ENCODE measurements around the gene ZNF714. TPM values are rescaled to one million over a fixed set of nuclear protein-coding genes. Genes with fewer than 3 reads are reported as not detected.
A peak's percentile ranks its signal among the peaks of the same experiment; 100 is the strongest.

ZNF714 gene
- total RNA-seq, 1 donor: 5.1 TPM

DNA sequence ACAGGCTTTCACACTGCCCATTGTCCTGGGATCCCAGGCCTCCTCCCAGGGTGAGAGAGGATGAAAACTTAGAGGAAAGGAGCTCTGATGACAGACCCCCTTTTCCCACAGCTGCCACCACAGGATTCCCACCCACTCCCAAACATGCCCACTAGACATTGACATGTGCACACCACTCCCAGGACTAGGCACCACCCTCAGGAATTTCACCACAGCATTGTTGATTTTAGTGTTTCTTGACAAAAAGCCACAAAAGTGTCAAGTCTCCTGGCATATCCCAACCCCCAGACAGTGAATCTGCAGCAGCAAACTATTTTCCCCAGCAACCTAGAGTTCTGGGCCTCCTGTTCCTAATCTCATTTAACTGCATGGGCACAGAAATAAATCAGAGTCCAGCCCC is 10.1 kb downstream of the ZNF714 start:
- peaks cover 3% of the 10 kb centered on the region for H3K36me3 ChIP-seq (ENCODE audit: insufficient read depth, low read length)
- H3K4me3 ChIP-seq (ENCODE audit: insufficient read depth, low read length): no peak overlapping the region
- H3K27ac ChIP-seq (ENCODE audit: low read depth, low read length): no peak overlapping the region
- H3K9me3 ChIP-seq (ENCODE audit: low read depth, low read length): no peaks in the 10 kb centered on the region
- no peak overlapping the region for H2AFZ ChIP-seq (ENCODE audit: low read length)
- no peaks in the 10 kb centered on the region for H4K20me1 ChIP-seq (ENCODE audit: insufficient read depth, low read length)
- no peak overlapping the region for H3K4me2 ChIP-seq (ENCODE audit: insufficient read depth, low read length)
- H3K27me3 ChIP-seq (ENCODE audit: insufficient read depth, low read length): no peaks in the 10 kb centered on the region
- H3K4me1 ChIP-seq (ENCODE audit: insufficient read depth, low read length): no peaks in the 10 kb centered on the region
- TF ChIP-seq CTCF (IDR thresholded peaks at IDR 0.05; ENCODE audit: extremely low read depth, low read depth, low read length): no peak
- peak; percentile 1 for DNase-seq (ENCODE audit: insufficient read length, low spot score, missing footprints)
- H3K79me2 ChIP-seq (ENCODE audit: insufficient read depth, low read length): peaks cover 2% of the 10 kb centered on the region

DNA sequence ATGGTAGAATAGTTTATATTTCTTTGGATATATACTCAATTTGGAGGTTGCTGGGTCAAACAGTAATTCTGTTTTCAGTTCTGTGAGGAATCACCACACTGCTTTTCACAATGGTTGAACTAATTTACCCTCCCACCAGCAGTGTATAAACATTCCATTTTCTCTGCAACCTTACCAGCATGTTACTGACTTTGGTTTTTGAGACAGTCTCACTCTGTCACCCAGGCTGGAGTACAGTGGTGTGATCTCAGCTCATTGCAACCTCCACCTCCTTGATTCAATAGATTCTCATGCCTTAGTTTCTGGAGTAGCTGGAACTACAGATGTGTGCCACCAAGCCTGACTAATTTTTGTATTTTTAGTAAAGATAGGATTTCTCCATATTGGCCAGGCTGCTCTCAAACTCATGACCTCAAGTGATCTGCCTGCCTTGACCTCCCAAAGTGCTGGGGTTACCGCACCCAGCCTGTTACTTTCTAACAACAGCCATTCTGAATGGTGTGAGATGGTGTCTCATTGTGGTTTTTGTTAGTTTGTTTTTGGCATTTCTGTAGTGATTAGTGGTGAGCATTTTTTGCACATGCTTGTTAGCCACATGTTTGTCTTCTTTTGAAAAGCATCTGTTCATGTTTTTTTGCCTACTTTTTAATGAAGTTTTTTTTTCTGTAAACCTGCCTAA is 12.5 kb downstream of the ZNF714 start:
- H3K9me3 ChIP-seq (ENCODE audit: low read depth, low read length): no peaks in the 10 kb centered on the region

DNA sequence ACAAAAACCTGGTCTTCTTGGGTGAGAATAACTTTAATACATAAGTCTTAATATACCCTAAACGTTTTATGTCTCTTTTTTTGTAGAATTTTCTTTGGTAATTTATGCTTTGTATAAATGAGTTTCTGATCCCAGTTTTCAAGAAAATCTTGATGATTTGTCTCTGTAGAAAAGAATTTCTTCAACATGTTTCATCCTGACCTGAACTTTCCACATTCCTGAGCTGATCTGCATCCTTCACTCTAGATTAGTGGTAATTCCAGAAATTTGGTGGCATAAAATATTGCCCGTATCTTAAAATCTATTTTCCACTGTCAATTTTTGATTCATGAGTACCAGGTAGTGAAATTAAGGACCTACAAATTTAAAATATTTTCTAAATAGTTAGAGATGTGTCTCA is 16.3 kb downstream of the ZNF714 start:
- no peak overlapping the region for H2AFZ ChIP-seq (ENCODE audit: low read length)
- no peak for TF ChIP-seq CTCF (IDR thresholded peaks at IDR 0.05; ENCODE audit: extremely low read depth, low read depth, low read length)
- no peak for DNase-seq (ENCODE audit: insufficient read length, low spot score, missing footprints)
- no peak overlapping the region for H3K4me3 ChIP-seq (ENCODE audit: insufficient read depth, low read length)
- peaks cover 2% of the 10 kb centered on the region for H3K79me2 ChIP-seq (ENCODE audit: insufficient read depth, low read length)
- H3K36me3 ChIP-seq (ENCODE audit: insufficient read depth, low read length): peaks cover 3% of the 10 kb centered on the region
- H3K27ac ChIP-seq (ENCODE audit: low read depth, low read length): no peak overlapping the region
- no peaks in the 10 kb centered on the region for H3K9me3 ChIP-seq (ENCODE audit: low read depth, low read length)
- no peaks in the 10 kb centered on the region for H4K20me1 ChIP-seq (ENCODE audit: insufficient read depth, low read length)
- H3K27me3 ChIP-seq (ENCODE audit: insufficient read depth, low read length): no peaks in the 10 kb centered on the region
- no peaks in the 10 kb centered on the region for H3K4me1 ChIP-seq (ENCODE audit: insufficient read depth, low read length)
- H3K4me2 ChIP-seq (ENCODE audit: insufficient read depth, low read length): no peak overlapping the region

More for the DNA sequence above, 12.5 kb downstream of the ZNF714 start:
- TF ChIP-seq CTCF (IDR thresholded peaks at IDR 0.05; ENCODE audit: extremely low read depth, low read depth, low read length): no peak
- Histone ChIP-seq H3K4me2 (ENCODE audit: insufficient read depth, low read length) (no peak overlapping the region), H3K27ac (ENCODE audit: low read depth, low read length) (no peak overlapping the region), H3K36me3 (ENCODE audit: insufficient read depth, low read length) (peaks cover 6% of the 10 kb centered on the region), H3K79me2 (ENCODE audit: insufficient read depth, low read length) (peaks cover 2% of the 10 kb centered on the region), H2AFZ (ENCODE audit: low read length) (no peak overlapping the region), H3K4me3 (ENCODE audit: insufficient read depth, low read length) (no peak overlapping the region), H3K27me3 (ENCODE audit: insufficient read depth, low read length) (no peaks in the 10 kb centered on the region), H4K20me1 (ENCODE audit: insufficient read depth, low read length) (no peaks in the 10 kb centered on the region), H3K4me1 (ENCODE audit: insufficient read depth, low read length) (no peaks in the 10 kb centered on the region)
- DNase-seq (ENCODE audit: insufficient read length, low spot score, missing footprints): no peak

DNA sequence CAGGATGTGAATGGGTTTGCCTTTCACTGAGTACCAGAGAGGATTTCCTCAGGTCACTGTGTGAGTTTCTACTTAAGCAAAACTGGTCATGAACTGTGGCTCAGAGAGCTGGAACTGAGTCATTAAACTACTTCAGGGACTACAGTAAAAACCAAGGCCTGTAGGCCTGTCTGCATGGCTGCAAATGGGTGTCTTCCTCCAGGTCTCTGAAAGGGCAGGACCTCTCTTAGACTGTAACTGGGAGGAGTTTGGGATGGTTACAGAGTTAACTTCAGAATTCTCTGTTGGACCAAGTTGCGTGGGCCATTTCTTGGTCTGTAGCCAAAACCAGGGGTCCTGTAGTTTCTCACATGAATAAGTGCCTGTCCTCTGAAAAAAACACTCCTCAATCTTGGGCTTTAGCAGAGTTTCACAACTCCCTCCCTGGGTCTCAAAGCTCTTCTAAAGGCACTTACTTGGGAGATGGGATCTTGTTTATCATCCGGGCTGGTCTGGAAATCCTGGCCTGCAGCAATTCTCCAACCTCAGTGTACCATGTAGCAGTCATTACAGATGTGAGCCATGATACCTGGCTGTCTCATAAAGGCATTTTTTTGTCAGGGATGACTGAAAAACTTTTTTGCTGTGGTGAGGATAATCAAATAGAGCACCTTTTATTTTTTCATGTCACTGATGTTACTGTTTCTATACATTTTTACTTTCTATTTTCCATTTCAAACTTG is 19.7 kb downstream of the ZNF714 start:
- Histone ChIP-seq H3K79me2 (ENCODE audit: insufficient read depth, low read length) (no peaks in the 10 kb centered on the region), H3K4me3 (ENCODE audit: insufficient read depth, low read length) (no peak overlapping the region), H2AFZ (ENCODE audit: low read length) (peak overlapping the region; percentile 49), H3K4me1 (ENCODE audit: insufficient read depth, low read length) (no peaks in the 10 kb centered on the region), H3K4me2 (ENCODE audit: insufficient read depth, low read length) (no peak overlapping the region), H3K36me3 (ENCODE audit: insufficient read depth, low read length) (peaks cover 3% of the 10 kb centered on the region), H3K27ac (ENCODE audit: low read depth, low read length) (peak overlapping the region; percentile 15), H3K9me3 (ENCODE audit: low read depth, low read length) (no peaks in the 10 kb centered on the region), H4K20me1 (ENCODE audit: insufficient read depth, low read length) (no peaks in the 10 kb centered on the region), H3K27me3 (ENCODE audit: insufficient read depth, low read length) (no peaks in the 10 kb centered on the region)
- DNase-seq (ENCODE audit: insufficient read length, low spot score, missing footprints): peak; percentile 47
- TF ChIP-seq CTCF (IDR thresholded peaks at IDR 0.05; ENCODE audit: extremely low read depth, low read depth, low read length): no peak
